GM23338 (cell line): ENCODE results near the gene PAXX. TPM values are rescaled to one million over a fixed set of nuclear protein-coding genes. Genes with fewer than 3 reads are reported as not detected.

Source experiments
- ATAC-seq: fragments of 200-7000 bp; cut with Tn5 transposase; 3 replicates; pipeline ENCODE4 v1.9.1; 2020
- DNase-seq: peaks from one replicate; pipeline ENCODE4 v3.0.0-alpha.2; 2015; ENCODE audit warnings: low spot score
- H2AFZ ChIP-seq: fragments of 200-600 bp; sonication (generic); 2 replicates; pipeline ENCODE4 v1.8.0; 2016; ENCODE audit warnings: antibody characterized with exemption, mild to moderate bottlenecking, moderate library complexity
- H3F3A ChIP-seq: fragments of 200-600 bp; sonication (generic); replicated peaks from 2 replicates; pipeline ENCODE4 v1.8.0; 2017; ENCODE audit warnings: antibody characterized with exemption, mixed run types, low read depth
- H3K27ac ChIP-seq: fragments of 200-600 bp; sonication (generic); 2 replicates; pipeline ENCODE4 v1.6.1; 2016; ENCODE audit warnings: low read depth
- H3K27me3 ChIP-seq: fragments of 200-600 bp; sonication (generic); 2 replicates; pipeline ENCODE4 v1.8.0; 2016; ENCODE audit warnings: mild to moderate bottlenecking, mixed run types, moderate library complexity; ENCODE audit not compliant: insufficient read depth
- H3K36me3 ChIP-seq: fragments of 200-600 bp; sonication (generic); 2 replicates; pipeline ENCODE4 v1.8.0; 2016; ENCODE audit warnings: mild to moderate bottlenecking; ENCODE audit not compliant: insufficient read depth
- H3K4me1 ChIP-seq: fragments of 200-600 bp; sonication (generic); 2 replicates; pipeline ENCODE4 v1.8.0; 2016; ENCODE audit warnings: mild to moderate bottlenecking, moderate library complexity; ENCODE audit not compliant: insufficient read depth
- H3K4me2 ChIP-seq: fragments of 200-600 bp; sonication (generic); 2 replicates; pipeline ENCODE4 v1.7.1; 2017; ENCODE audit warnings: mixed run types
- H3K4me3 ChIP-seq: fragments of 200-600 bp; sonication (generic); 2 replicates; pipeline ENCODE4 v1.6.1; 2016; ENCODE audit warnings: mixed run types
- H3K79me2 ChIP-seq: fragments of 200-600 bp; sonication (generic); replicated peaks from 2 replicates; pipeline ENCODE4 v1.8.0; 2017; ENCODE audit warnings: mild to moderate bottlenecking; ENCODE audit not compliant: insufficient read depth
- H3K9me2 ChIP-seq: fragments of 200-600 bp; sonication (generic); 2 replicates; pipeline ENCODE4 v1.8.0; 2017; ENCODE audit not compliant: insufficient read depth
- H4K20me1 ChIP-seq: fragments of 200-600 bp; sonication (generic); replicated peaks from 2 replicates; pipeline ENCODE4 v1.8.0; 2017; ENCODE audit warnings: mild to moderate bottlenecking; ENCODE audit not compliant: insufficient read depth
- H3K27ac Mint-ChIP-seq: 2 replicates; pipeline ENCODE4 v1.8.0; 2020; ENCODE audit warnings: inconsistent platforms, mild to moderate bottlenecking, moderate library complexity, mixed read lengths
- H3K27me3 Mint-ChIP-seq: 3 replicates; pipeline ENCODE4 v1.8.0; 2022; ENCODE audit warnings: low read depth, mild to moderate bottlenecking, moderate library complexity, mixed read lengths, inconsistent platforms; ENCODE audit not compliant: insufficient read depth, poor library complexity
- H3K36me3 Mint-ChIP-seq: 3 replicates; pipeline ENCODE4 v1.8.0; 2021; ENCODE audit warnings: low read depth, mild to moderate bottlenecking, inconsistent platforms, moderate library complexity, mixed read lengths
- H3K4me1 Mint-ChIP-seq: 3 replicates; pipeline ENCODE4 v1.8.0; 2020; ENCODE audit warnings: mild to moderate bottlenecking, inconsistent platforms, mixed read lengths
- H3K4me3 Mint-ChIP-seq: 3 replicates; pipeline ENCODE4 v1.8.0; 2021; ENCODE audit warnings: moderate library complexity, mild to moderate bottlenecking, inconsistent platforms, mixed read lengths
- H3K9me3 Mint-ChIP-seq: 3 replicates; pipeline ENCODE4 v1.8.0; 2020; ENCODE audit warnings: moderate library complexity, mild to moderate bottlenecking, inconsistent platforms, mixed read lengths
- CREB1 ChIP-seq: fragments of 250-450 bp; sonication (Bioruptor Pico); IDR thresholded peaks from 2 replicates; pipeline ENCODE4 v1.5.0; 2020; ENCODE audit warnings: low read depth, mild to moderate bottlenecking, moderate library complexity
- CTCF ChIP-seq, 2 experiments: fragments of 200-600 bp in 1 of 2; sonication (generic) in 1 of 2; conservative IDR thresholded peaks; 2 replicates each; pipeline versions ENCODE4 v1.5.1 to v1.6.1; 2016 to 2017; ENCODE audit warnings: antibody characterized with exemption in 2 of 2, low read depth in 2 of 2, mild to moderate bottlenecking in 2 of 2, moderate library complexity in 1 of 2
- EZH2phosphoT487 ChIP-seq: fragments of 200-600 bp; sonication (generic); IDR thresholded peaks from one replicate; pipeline ENCODE4 v1.8.1; 2018; ENCODE audit warnings: antibody characterized with exemption; ENCODE audit not compliant: unreplicated experiment
- NANOG ChIP-seq: IDR thresholded peaks from 2 replicates; pipeline ENCODE4 v1.6.1; 2016; ENCODE audit warnings: antibody characterized with exemption, borderline replicate concordance
- STAT1 ChIP-seq: IDR thresholded peaks from one replicate; pipeline ENCODE4 v1.6.1; 2016; ENCODE audit warnings: antibody characterized with exemption; ENCODE audit not compliant: unreplicated experiment
- ZNF114 ChIP-seq: fragments of 250-450 bp; sonication (Bioruptor Pico); IDR thresholded peaks from 2 replicates; pipeline ENCODE4 v1.5.0; 2020; ENCODE audit warnings: mild to moderate bottlenecking, moderate library complexity
- ZNF331 ChIP-seq: fragments of 250-450 bp; sonication (Bioruptor Pico); IDR thresholded peaks from 2 replicates; pipeline ENCODE4 v1.5.0; 2020; ENCODE audit warnings: low read depth, mild to moderate bottlenecking, moderate library complexity
- polyA plus RNA-seq: library from polyadenylated mRNA; unstranded; fragments of >200 nt; fragmentation: Nextera tagmentation; extraction: Ambion mirVana; gene quantifications from 2 replicates; pipeline ENCODE4 v1.2.1, GENCODE V29; 2016
- total RNA-seq: library from RNA; depleted of rRNA; stranded (reverse); fragments of >200 nt; shearing (Covaris generic); gene quantifications from 2 replicates; pipeline ENCODE4 v1.2.3, GENCODE V29; 2014
- TF ChIP-seq, protein P1 (sequence below): IDR thresholded peaks from 2 replicates; pipeline ENCODE4 v1.6.1; 2016; ENCODE audit warnings: antibody characterized with exemption
- TF ChIP-seq, protein P2 (sequence below): IDR thresholded peaks from one replicate; pipeline ENCODE4 v1.6.1; 2018; ENCODE audit warnings: antibody characterized with exemption; ENCODE audit not compliant: unreplicated experiment
- TF ChIP-seq, protein P3 (sequence below): fragments of 250-450 bp; sonication (Bioruptor Pico); IDR thresholded peaks from 2 replicates; pipeline ENCODE4 v1.5.0; 2020; ENCODE audit warnings: mild to moderate bottlenecking, moderate library complexity

PAXX gene
- total and polyA plus RNA-seq, 2 experiments from 2014 or later: 71.5 to 86.0 TPM

DNA sequence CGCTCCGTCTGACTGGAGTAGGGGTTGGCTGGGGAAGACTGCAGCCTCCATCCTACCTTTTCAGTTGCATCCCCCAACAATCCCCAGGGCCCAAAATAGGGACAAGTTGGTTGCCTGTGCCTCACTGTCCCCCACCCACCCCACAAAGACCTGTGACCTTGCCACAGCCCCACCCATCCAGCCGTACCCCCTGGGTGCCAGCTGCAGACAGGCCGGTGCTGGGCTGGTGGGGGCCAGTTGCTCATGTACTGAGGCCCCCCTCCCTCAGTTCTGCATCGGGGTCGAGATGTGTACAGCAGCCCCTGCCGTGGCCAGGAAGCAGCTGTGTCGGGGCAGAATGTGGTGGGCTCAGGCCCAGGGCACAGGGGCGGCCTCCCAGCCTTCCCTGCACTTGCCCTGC lies 9.1 kb upstream of the PAXX start:
- no peak overlapping the region for H3K27ac Mint-ChIP-seq
- Histone ChIP-seq H3K4me1 (peaks cover 3% of the 10 kb centered on the region; the same call in 1 of the 2 replicates), H3K27me3 (peaks cover 39% of the 10 kb centered on the region)

GRCh38 chr9:136983656-136984314 lies 8.4 kb upstream of the PAXX start:
- no peaks in the 10 kb centered on the region; the same call in 2 of the 3 replicates for H3K36me3 Mint-ChIP-seq
- Histone ChIP-seq H3F3A (no peaks in the 10 kb centered on the region), H3K79me2 (no peaks in the 10 kb centered on the region), H3K4me1 (peaks cover 3% of the 10 kb centered on the region; the same call in 1 of the 2 replicates), H3K27ac (no peak overlapping the region), H2AFZ (no peak overlapping the region), H3K9me2 (no peaks in the 10 kb centered on the region), H3K4me3 (no peak overlapping the region), H4K20me1 (no peaks in the 10 kb centered on the region), H3K27me3 (peaks cover 39% of the 10 kb centered on the region), H3K4me2 (no peak overlapping the region), H3K36me3 (no peaks in the 10 kb centered on the region)
- H3K9me3 Mint-ChIP-seq: no peaks in the 10 kb centered on the region
- ATAC-seq: no peak
- no peak for DNase-seq
- peaks cover 22% of the 10 kb centered on the region for H3K27me3 Mint-ChIP-seq
- 0 out of 3 replicates have a peak overlapping the region, but pooled peaks have one; percentile 2 for H3K4me3 Mint-ChIP-seq
- H3K27ac Mint-ChIP-seq: no peak overlapping the region
- no peaks in the 10 kb centered on the region; the same call in 2 of the 3 replicates for H3K4me1 Mint-ChIP-seq
- TF ChIP-seq ZNF331: no peak
- TF ChIP-seq, protein P1, sequence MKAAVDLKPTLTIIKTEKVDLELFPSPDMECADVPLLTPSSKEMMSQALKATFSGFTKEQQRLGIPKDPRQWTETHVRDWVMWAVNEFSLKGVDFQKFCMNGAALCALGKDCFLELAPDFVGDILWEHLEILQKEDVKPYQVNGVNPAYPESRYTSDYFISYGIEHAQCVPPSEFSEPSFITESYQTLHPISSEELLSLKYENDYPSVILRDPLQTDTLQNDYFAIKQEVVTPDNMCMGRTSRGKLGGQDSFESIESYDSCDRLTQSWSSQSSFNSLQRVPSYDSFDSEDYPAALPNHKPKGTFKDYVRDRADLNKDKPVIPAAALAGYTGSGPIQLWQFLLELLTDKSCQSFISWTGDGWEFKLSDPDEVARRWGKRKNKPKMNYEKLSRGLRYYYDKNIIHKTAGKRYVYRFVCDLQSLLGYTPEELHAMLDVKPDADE: no peak
- TF ChIP-seq, protein P2, sequence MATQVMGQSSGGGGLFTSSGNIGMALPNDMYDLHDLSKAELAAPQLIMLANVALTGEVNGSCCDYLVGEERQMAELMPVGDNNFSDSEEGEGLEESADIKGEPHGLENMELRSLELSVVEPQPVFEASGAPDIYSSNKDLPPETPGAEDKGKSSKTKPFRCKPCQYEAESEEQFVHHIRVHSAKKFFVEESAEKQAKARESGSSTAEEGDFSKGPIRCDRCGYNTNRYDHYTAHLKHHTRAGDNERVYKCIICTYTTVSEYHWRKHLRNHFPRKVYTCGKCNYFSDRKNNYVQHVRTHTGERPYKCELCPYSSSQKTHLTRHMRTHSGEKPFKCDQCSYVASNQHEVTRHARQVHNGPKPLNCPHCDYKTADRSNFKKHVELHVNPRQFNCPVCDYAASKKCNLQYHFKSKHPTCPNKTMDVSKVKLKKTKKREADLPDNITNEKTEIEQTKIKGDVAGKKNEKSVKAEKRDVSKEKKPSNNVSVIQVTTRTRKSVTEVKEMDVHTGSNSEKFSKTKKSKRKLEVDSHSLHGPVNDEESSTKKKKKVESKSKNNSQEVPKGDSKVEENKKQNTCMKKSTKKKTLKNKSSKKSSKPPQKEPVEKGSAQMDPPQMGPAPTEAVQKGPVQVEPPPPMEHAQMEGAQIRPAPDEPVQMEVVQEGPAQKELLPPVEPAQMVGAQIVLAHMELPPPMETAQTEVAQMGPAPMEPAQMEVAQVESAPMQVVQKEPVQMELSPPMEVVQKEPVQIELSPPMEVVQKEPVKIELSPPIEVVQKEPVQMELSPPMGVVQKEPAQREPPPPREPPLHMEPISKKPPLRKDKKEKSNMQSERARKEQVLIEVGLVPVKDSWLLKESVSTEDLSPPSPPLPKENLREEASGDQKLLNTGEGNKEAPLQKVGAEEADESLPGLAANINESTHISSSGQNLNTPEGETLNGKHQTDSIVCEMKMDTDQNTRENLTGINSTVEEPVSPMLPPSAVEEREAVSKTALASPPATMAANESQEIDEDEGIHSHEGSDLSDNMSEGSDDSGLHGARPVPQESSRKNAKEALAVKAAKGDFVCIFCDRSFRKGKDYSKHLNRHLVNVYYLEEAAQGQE: no peak
- no peak for TF ChIP-seq ZNF114
- TF ChIP-seq CREB1 (CRISPR knock-in tag): no peak
- TF ChIP-seq, protein P3, sequence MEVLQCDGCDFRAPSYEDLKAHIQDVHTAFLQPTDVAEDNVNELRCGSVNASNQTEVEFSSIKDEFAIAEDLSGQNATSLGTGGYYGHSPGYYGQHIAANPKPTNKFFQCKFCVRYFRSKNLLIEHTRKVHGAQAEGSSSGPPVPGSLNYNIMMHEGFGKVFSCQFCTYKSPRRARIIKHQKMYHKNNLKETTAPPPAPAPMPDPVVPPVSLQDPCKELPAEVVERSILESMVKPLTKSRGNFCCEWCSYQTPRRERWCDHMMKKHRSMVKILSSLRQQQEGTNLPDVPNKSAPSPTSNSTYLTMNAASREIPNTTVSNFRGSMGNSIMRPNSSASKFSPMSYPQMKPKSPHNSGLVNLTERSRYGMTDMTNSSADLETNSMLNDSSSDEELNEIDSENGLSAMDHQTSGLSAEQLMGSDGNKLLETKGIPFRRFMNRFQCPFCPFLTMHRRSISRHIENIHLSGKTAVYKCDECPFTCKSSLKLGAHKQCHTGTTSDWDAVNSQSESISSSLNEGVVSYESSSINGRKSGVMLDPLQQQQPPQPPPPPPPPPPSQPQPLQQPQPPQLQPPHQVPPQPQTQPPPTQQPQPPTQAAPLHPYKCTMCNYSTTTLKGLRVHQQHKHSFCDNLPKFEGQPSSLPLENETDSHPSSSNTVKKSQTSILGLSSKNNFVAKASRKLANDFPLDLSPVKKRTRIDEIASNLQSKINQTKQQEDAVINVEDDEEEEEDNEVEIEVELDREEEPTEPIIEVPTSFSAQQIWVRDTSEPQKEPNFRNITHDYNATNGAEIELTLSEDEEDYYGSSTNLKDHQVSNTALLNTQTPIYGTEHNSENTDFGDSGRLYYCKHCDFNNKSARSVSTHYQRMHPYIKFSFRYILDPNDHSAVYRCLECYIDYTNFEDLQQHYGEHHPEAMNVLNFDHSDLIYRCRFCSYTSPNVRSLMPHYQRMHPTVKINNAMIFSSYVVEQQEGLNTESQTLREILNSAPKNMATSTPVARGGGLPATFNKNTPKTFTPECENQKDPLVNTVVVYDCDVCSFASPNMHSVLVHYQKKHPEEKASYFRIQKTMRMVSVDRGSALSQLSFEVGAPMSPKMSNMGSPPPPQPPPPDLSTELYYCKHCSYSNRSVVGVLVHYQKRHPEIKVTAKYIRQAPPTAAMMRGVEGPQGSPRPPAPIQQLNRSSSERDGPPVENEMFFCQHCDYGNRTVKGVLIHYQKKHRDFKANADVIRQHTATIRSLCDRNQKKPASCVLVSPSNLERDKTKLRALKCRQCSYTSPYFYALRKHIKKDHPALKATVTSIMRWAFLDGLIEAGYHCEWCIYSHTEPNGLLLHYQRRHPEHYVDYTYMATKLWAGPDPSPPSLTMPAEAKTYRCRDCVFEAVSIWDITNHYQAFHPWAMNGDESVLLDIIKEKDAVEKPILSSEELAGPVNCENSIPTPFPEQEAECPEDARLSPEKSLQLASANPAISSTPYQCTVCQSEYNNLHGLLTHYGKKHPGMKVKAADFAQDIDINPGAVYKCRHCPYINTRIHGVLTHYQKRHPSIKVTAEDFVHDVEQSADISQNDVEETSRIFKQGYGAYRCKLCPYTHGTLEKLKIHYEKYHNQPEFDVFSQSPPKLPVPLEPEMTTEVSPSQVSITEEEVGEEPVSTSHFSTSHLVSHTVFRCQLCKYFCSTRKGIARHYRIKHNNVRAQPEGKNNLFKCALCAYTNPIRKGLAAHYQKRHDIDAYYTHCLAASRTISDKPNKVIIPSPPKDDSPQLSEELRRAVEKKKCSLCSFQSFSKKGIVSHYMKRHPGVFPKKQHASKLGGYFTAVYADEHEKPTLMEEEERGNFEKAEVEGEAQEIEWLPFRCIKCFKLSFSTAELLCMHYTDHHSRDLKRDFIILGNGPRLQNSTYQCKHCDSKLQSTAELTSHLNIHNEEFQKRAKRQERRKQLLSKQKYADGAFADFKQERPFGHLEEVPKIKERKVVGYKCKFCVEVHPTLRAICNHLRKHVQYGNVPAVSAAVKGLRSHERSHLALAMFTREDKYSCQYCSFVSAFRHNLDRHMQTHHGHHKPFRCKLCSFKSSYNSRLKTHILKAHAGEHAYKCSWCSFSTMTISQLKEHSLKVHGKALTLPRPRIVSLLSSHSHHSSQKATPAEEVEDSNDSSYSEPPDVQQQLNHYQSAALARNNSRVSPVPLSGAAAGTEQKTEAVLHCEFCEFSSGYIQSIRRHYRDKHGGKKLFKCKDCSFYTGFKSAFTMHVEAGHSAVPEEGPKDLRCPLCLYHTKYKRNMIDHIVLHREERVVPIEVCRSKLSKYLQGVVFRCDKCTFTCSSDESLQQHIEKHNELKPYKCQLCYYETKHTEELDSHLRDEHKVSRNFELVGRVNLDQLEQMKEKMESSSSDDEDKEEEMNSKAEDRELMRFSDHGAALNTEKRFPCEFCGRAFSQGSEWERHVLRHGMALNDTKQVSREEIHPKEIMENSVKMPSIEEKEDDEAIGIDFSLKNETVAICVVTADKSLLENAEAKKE: no peak
- TF ChIP-seq CTCF (conservative IDR thresholded peaks at IDR 0.05; ENCODE audit: low read depth in 2 of 2): no peak

More for the DNA sequence above, 9.1 kb upstream of the PAXX start:
- Mint-ChIP-seq H3K4me3 (no peak overlapping the region), H3K9me3 (no peaks in the 10 kb centered on the region), H3K4me1 (no peaks in the 10 kb centered on the region; the same call in 2 of the 3 replicates), H3K36me3 (no peaks in the 10 kb centered on the region; the same call in 2 of the 3 replicates), H3K27me3 (peaks cover 20% of the 10 kb centered on the region)
- TF ChIP-seq STAT1 (no peak), EZH2phosphoT487 (no peak), NANOG (no peak)
- Histone ChIP-seq H3K9me2 (no peaks in the 10 kb centered on the region), H3K4me2 (no peak overlapping the region), H3K4me3 (no peak overlapping the region), H4K20me1 (no peaks in the 10 kb centered on the region), H3K27ac (no peak overlapping the region), H2AFZ (no peak overlapping the region), H3K36me3 (no peaks in the 10 kb centered on the region), H3F3A (no peaks in the 10 kb centered on the region), H3K79me2 (no peaks in the 10 kb centered on the region)
- DNase-seq (no peak), ATAC-seq (no peak)
